PFSK-1 (cell line): Measurements from ENCODE around the gene BRI3BP.

ENCODE experiments used
- FOXP2 ChIP-seq: optimal IDR thresholded peaks from 2 replicates; pipeline ENCODE3; 2011; ENCODE audit warnings: borderline replicate concordance, control low read depth, inconsistent platforms; ENCODE audit not compliant: insufficient read depth; ENCODE audit errors: extremely low read length, extremely low read depth
- POLR2AphosphoS5 ChIP-seq: IDR thresholded peaks from 2 replicates; pipeline ENCODE4 v1.6.1; 2012; ENCODE audit warnings: low read depth, mild to moderate bottlenecking, control low read depth, low read length, moderate library complexity
- REST ChIP-seq, 2 experiments: IDR thresholded peaks; 2 replicates each; pipeline versions ENCODE4 v1.6.1 to v1.8.0; 2011 to 2012; ENCODE audit warnings: low read depth in 2 of 2, low read length in 2 of 2, control low read depth in 1 of 2, inconsistent platforms in 1 of 2, mild to moderate bottlenecking in 1 of 2, moderate library complexity in 1 of 2; ENCODE audit not compliant: insufficient read depth in 1 of 2
- SIN3A ChIP-seq: IDR thresholded peaks from 2 replicates; pipeline ENCODE4 v1.6.1; 2012; ENCODE audit warnings: mild to moderate bottlenecking, low read length, moderate library complexity, borderline replicate concordance; ENCODE audit not compliant: insufficient read depth
- TAF1 ChIP-seq: IDR thresholded peaks from 2 replicates; pipeline ENCODE4 v1.6.1; 2012; ENCODE audit warnings: low read length, control low read depth, borderline replicate concordance; ENCODE audit not compliant: insufficient read depth

BRI3BP gene

DNA sequence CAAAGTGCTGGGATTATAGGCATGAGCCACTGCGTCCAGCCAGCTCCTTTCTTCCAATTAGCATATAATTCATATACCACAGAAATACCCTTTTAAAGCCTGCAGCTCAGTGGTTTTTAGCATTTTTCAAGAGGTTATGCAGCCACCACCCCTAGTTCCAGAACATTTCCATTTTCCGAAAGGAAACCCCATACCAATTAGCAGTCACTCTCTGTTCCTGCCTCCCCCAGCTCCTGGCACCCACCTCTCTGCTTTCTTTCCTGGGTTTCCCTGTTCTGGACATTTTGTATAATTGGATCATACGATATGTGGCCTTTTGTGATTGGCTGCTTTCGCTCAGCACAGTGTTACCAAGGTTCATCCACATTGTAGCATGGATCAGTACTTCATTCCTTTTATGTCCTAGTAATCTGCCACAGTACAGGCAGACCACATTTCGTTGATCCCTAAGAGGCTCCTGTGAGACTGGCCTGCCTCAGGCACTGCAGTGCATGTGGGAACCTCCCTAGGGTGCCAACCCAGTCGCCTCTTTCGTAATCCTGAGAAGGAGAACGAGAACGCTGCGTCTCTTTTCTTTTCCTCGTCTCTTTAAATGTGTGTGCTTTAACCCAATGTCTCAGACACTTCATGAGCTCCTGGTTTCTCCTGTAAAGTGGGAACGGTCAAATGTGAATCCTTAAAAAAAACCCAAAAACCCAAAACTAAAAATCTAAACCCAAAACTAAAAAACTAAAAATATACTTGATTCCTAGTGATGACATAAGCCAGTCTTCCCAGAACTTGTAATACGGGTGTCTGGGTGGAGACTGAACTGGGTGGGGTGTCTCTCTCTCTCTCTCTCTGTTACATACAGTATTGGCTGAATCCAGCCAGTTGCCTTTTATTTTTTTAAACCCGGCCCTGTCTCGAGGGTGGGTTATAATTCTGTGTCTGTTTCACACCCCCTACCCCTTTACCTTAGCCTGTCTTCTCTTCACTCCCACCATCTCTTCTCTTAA lies 86.5 kb downstream of the BRI3BP start:
- no peak for TF ChIP-seq FOXP2
- TF ChIP-seq TAF1 = no peak
- no peak for TF ChIP-seq SIN3A
- no peak for TF ChIP-seq POLR2AphosphoS5
- TF ChIP-seq REST (IDR thresholded peaks at IDR 0.05; ENCODE audit: insufficient read depth in 1 of 2, low read depth in 2 of 2, low read length in 2 of 2) = no peak
